Measurements from ENCODE around the gene LRRC43.

LRRC43 gene, protein sequence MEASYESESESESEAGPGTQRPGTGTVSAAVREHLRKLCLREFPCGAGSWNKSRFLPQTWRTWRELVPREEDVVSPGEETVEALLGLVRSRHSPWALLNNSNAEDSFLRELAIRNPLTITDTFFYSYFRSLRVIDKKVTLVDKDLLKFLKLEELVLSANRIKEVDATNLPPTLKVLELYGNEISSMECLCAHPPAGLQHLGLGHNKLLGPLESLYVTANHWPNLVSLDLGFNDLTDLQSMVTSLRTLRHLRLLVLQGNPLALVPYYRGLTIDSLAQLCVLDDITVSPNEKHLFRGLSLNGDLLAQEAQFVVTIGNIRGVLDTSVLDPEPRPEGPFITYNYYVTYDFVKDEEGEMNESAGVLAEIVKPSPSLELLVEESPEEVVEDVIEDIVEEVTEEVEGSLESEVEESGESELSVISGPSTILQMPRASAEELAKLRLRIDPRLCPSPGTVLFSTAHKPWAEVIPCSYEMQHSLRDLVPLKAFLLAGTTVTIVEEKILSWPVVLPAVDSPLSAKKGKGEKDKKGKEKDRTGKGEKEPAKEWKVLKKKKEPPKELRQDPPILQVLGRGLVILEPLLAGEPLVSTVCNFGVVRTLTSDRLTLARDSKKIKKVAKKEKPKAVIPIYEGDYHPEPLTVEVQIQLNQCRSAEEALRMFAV

DNA sequence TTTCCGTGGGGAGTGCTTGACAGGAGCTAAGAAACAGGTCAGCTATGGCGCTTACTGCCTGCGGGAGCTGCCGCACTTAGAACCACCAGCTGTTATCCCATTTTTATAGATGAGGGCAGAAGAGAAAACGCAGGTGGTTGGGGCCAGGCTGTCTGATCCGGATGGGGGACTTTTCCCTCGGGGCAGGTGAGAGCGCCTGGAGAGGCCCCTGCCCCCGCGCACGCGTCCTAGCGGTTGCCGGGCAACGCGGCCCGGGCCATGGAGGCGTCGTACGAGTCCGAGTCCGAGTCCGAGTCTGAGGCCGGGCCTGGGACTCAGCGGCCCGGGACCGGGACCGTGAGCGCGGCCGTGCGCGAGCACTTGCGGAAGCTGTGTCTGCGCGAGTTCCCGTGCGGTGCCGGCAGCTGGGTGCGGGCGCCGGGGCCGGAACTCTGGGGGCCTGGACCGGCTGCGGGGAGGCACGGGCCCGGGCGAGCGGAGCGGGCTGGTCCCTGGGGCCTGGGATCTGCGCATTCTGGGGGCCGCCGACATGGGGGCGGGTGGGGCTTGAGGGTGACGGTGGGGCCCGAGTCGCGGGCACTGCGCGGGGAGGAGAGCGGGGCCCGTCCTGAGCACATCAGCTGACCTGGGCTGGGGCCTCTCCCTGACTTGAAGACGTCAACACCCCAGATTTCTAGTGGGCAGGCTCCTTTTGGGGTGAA, at the start of gene LRRC43:
TSS of gene LRRC43 (plus strand) at position 237 of the 701 bp plus-strand sequence. CDS start at position 259, 22 bp downstream.
- FAIRE-seq = no peak

DNA sequence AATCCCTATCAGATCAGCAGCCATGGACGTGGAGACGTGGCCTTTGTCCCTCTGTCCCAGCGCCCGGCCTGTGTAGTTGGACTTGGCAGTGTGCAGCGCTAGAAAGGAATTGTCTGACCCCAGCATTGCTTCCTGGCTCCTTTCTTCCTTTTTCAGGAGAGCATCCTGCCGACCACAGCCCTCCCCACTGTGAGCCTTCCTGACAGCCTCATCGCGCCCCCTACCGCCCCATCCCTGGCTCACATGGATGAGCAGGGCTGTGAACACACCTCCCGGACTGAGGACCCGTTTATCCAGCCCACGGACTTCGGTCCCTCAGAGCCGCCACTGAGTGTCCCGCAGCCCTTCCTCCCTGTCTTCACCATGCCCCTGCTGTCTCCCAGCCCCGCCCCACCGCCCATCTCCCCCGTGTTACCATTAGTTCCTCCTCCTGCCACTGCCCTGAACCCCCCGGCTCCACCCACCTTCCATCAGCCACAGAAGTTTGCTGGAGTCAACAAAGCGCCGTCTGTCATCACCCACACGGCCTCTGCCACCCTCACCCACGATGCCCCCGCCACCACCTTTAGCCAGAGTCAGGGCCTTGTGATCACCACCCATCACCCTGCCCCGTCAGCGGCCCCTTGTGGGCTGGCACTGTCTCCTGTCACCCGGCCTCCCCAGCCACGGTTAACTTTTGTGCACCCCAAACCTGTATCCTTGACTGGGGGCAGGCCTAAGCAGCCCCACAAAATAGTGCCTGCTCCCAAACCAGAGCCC, 49.6 kb upstream of the LRRC43 start:
- no peak for FAIRE-seq

DNA sequence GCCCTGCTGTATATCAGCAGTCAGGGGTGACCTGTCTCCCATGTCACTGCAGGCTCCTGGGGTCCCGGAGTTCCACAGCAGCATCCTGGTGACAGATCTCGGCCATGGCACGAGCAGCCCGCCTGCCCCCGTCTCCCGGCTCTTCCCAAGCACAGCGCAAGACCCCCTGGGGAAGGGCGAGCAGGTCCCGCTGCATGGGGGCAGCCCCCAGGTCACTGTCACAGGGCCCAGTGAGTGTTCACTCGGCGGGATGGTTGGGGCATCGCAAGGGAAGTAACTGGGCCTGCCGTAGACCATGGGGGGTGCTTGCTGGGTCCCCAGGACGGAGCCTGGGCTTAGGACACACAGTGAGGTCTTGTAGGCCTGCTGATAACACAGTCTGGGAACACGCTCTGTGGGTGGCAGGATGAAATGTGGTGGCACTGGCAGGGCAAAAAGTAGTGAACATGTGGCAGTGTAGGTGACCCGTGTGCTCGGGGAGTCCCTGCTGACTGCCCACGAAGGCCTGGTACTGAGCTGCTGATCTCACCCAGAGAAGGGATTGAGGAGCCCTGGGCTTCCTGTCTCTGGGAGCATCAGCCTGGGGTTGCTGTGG, 47.4 kb upstream of the LRRC43 start:
- no peak for FAIRE-seq

DNA sequence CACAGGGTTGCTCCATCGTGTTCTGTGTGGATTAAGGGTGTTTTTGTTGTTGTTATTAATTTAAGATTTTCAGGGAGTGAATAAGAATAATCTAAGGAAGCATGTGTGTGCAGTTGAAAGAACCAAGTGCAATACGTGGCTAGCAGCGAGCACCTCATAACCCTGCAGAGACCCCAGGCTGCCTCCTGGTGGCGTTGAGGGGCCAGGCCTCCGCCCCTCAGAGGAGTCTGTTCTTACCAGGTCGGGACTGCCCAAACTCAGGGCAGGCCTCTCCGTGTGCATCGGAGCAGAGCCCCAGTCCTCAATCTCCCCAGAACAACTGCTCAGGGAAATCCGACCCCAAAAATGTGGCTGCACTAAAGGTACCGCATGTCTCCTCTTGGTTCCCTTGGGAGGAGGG, 45.7 kb upstream of the LRRC43 start:
- FAIRE-seq = no peak

DNA sequence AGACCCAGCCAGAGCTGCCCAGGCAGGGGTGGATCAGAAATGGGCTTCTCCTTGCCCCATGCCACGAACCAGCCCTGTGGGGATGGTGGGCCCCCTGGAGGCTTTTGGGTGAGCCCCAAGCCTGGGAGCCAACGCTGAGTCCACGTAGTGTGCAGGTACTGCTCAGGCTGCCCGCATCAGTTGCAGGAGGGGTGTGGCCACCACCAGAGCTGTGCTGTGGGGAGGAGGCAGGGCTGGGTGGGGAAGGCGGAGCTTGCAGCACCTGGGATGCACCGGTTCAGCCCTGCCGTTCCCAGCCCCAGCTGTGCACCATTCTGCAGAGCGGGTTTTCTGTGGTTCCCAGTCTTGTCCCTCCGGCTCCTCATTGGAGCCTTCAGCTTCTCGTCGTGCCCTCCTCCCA, 45.2 kb upstream of the LRRC43 start:
- FAIRE-seq = no peak

DNA sequence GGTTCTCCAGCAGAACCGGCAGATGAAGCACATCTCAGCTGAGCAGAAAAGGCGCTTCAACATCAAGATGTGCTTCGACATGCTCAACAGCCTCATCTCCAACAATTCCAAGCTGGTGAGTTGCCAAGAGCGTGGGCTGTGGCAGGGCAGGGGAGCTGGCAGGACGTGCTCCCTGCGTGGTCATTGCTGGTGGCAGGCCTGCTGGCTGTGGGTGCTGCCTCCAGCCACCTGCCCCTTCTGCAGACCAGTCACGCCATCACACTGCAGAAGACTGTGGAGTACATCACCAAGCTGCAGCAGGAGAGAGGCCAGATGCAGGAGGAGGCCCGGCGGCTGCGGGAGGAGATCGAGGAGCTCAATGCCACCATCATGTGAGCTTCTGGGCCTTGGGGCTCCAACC, 44.7 kb upstream of the LRRC43 start:
- FAIRE-seq = no peak

DNA sequence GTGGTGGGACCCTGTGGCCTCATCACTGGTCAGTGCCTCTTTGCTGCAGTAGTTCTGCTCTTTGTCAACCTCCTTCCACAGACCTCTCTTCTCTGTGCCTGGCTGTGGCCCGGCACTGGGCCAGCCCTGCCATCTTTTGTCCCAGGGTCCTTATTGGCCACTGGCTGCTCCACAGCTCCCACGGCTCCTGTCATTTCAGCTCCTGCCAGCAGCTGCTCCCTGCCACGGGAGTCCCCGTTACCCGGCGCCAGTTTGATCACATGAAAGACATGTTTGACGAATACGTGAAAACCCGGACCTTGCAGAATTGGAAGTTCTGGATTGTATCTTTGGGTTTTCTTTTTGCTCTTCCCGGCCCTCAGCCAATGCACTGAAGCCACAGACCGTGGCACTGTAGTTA, 44.3 kb upstream of the LRRC43 start:
- no peak for FAIRE-seq

DNA sequence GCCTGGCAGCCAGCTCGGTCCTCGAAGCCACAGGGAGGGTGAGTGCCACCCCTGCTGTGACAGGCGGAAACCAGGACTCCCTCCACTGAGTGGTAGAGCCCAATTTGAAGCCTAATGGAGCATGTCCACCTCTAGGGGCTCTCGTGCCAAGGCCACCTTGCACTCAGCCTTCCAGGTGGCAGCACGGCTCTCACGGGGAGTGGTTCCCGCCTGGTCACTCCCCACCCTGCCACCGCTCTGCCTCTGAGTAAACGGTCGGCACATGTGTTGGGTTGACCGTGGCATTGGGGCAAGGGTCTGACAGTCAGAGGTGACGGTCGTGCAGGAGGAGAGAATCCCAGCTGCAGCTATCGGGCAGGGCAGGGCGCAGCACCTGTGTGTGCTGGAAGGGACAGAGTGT, 43.7 kb upstream of the LRRC43 start:
- FAIRE-seq = no peak

DNA sequence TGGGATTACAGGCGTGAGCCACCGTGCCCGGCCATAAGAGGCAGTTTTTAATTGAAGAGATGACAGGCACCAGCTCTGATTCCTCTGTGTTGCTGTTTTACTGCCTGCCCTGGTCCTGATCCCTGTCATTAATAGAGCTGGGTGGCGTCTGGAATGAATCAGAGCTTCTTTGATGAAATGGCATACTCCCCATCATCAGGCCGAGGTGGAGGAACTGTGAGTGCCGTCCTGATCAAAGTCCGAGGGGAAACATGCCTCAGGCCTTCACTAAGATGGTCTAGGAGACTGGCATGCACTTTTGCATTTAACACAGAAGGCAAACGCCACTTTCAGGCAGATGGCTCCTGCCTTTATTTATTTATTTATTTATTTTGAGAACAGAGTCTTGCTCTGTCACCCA, 43.0 kb upstream of the LRRC43 start:
- FAIRE-seq = no peak

DNA sequence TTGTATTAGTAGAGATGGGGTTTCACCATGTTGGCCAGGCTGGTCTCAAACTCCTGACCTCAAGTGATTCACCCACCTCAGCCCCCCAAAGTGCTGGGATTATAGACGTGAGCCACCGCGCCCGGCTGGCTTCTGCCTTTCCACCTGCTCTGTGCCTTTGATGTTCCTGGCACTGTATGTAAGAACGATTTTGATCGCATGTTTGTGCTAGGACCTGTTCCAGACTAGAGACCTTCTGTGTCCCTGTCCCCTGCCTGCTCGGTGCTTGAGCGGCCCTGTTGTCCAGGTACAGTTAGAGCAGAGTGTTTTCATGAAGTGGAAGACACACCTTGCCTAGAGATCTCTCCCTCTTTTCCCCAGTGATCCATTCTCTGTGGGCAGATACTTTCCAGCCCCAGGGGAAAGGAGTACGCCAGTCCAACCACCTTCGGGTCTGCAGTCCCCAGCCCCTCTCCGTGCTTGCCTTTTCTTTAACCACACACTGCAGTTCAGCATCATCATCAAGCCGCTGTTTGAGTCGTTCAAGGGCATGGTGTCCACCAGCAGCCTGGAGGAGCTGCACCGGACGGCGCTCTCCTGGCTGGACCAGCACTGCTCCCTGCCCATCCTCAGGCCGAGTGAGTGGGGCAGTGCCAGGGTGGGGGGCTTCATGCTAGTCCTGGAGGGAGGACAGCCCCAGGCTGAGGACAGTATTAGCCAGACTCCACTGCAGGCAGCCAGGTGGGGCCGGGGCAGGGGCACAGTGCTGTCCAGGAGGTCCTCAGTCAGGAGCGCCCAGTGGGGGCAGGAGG, 42.3 kb upstream of the LRRC43 start:
- no peak for FAIRE-seq

DNA sequence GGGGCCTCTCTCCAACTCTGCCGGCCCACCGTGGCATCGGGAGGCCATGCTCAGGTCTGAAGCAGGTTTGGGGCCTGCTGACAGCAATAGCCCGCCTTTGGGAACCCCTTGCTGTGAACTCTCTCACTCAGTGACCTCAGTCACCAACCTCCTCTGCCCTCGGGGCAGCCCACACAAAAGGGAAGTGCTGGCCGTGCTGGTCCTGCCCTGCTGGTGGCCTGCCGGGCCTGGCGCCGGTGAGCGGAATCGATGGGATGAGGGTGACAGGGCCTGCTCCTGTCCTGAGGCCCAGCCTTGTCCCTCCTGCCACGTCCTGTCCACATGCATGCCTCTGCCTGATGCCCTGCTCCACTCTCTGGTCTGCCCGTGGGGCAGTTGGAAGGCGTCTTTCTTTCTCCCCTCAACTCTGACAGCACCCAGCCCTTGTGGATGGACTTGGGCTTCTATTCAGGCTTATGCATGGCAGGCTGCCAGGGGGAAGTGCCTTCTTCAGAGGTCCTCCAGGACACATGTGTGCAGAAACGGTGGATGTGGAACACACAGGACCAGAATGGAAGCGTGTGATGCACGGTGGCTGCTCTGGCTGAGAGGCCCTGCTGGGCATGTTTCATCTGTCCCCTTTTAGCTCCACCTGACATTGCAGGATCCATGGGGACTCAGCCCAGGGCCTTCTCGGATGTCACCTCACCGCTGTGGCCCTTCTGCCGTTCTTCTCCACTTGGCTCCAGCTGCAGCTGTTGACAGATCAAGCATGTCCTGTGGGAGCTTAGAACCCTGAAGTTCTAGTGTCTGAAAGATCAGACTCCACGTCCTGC, 40.8 kb upstream of the LRRC43 start:
- no peak for FAIRE-seq

DNA sequence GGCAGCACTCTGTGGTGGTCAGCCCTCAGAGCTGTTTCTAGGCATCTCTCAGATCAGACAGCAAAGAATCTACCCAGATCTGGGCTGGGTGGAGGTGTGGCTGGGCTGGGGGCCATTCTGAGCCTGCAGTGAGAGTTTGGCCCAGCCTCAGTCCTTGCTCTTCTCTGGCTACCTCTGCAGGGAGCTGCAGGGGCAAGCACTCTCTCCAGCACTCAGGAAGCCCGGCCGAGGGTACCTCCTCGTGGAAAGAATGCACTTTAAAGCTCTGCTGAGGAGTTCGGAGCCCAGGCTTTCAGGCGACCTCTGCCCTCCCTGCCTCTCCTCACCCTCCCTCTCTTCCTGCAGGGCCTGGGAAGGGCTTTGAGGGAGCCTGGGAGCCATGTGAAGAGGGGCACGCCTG, 40.1 kb upstream of the LRRC43 start:
- no peak for FAIRE-seq

DNA sequence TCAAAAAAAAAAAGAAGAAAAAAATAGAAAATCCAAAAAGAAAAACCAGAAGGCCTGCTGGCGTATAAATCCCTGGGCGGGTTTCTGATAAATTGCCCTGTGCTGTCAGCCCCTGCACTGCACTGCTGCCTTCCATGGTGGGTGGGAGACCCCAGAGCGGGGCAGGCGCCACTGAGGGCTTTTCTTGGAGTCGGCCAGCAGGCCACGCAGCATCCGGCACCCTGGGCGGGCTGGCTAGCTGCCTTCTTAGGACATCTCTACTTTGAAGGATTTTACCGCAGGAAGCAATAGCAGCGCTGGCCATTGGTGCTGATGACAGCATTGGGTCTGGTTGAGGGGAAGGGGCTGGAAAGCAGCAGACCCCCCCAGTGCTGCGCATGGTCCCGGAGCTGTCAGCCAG, 38.0 kb upstream of the LRRC43 start:
- FAIRE-seq = no peak

DNA sequence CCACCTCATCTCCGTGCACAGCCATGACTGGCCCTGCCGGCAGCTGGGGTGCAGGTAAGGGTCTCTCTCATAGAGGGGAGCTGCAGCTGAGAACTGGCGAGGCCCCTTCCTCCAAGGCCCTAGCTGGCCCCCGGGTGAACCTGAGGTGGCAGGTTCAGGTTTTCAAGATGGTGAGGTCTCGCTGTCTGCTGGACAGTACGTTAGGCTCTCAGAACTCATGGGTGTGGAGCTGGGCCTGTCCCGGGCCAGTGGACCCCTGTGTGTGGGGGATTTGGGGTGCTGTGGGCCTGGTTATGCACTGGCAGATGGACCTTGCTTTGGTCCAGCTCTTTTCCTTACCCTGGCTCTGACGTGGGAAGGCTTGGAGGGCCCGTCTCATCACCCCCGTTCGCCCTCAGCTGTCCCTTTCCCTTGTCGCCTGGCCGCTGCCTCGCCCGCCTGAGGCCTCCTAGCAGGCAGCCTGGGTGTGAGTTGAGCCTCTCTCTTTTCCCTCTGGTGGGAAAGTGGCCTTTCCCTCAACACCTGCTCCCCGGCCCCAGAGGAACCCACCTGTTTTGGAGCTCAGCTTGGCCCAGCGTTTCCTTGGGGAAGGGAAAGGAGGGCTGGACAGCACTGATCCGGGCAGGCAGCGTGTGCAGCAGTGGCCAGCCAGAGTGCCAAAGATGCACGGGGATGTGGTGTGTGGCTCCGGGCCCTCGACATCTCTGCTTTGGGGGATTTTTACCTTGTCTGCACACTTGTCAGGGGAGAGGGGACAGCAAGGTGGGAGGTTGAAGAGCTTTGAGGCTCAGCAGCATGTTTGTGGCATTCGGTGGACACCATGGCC, 37.2 kb upstream of the LRRC43 start:
- no peak for FAIRE-seq

DNA sequence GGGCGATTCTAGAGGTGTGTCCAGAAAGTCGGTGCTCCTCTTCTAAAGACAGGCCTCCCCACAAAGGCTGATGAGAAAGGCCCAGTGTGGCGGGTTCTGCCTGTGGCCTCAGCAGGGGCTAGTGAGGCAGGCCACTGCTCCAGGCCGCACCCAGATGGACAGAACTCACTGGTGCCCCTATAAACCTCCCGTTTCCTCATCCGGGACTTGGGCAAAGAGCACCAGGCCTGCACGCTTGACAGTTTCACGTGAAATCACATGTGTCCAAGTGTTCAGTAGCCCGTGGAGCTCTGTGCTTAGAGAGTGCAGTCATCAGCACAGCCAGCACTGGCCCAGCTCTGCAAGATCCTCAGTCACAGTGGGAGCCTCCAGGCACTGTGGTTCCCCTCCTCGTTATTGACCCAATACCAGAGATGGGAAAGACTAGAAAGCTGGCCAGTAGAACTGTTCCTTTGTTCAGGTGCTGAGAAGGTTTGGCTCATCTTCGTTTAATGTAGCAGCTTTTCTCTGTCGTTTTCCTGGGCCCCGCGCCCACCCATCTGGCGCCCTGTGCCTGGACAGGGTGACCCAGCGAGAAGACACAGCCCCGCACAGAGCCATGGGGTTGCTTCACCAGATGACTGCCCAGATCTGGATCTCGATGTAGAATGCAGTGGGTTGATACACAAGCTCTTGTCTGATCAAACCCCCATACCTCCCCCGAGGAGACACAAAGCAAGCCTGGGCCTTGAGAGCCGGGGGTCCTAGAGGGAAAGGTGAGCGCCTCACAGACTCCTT, 35.2 kb upstream of the LRRC43 start:
- FAIRE-seq = no peak

DNA sequence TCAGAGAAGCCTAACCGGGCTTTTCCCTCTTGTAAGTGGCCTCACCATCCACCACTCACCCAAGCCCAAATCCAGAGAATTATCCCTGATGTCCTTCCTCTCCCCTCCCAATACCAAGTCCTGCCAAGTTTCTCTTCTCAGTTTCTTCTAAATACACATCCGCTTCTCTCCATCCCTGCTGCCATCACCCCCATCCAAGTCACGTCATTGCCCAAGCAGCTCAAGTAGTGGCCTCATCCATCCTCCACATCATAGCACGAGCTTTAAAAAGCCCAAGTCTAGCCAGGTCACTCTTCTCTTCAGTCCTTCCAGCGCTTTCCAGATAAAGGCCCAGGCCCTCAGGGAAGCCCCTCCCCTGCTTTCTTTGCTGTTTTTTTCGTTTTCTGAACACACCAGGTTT, 34.3 kb upstream of the LRRC43 start:
- FAIRE-seq = no peak

DNA sequence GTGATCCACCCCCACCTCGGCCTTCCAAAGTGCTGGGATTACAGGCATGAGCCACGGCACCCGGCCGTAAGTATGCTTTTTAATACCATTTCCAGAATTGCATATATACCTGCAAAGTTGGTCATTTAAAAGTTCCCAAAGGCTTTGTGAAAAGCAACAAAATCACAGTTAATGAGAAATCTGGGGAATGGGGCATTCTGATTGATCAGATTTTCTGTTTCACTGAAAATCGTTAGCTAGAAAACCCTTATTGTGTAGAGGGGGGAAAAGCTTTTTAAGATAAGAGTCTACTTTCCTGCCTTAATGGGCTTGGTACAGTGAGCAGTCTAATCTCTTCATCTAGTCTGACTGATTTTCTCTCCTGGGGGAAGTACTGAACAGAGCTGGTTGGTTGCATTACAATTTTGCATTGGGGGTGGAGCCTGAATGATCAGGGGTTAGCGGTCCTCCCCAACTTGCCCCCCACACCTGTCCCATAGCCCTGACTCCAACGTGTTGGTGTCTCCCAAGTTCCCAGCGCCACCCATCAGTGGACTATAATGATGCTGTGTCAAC, 32.7 kb upstream of the LRRC43 start:
- no peak for FAIRE-seq

DNA sequence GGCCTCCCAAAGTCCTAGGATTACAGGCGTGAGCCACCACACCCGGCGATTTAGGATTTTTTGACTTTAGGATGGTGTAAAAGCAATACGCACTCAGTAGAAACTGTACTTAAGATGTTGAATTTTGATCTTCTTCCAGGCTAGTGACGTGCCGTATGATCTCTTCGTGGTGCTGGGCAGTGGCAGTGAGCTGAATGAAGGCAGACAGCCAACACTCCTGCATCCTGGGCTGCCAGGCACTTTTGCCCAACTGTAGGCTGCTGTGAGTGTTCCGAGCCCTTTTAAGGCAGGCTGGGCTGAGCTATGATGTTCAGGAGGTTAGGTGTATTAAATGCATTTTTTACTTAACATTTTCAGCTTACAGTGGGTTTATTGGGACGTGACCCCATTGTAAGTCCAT, 30.2 kb upstream of the LRRC43 start:
- FAIRE-seq = no peak

DNA sequence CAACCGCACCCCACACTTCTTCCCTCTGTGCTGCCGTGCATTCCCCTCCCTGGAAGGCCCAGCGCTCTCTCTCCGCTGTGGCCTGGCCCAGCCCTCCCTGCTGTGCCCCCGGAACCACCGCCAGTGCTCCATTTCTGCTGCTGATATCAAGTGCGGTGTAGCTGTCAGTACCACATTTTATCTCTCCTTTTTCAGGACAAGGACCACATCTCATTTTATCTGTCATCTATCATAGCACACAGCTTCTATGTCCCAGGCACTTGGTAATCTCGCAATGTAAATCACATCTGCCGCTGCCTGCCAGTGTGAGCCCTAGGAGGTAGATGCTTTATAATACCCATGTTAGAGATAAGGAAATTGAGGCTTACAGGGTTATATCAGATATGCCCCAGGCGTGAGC, 27.2 kb upstream of the LRRC43 start:
- FAIRE-seq = no peak
